ENCODE measurements around the gene GALM.

Gene GALM

DNA sequence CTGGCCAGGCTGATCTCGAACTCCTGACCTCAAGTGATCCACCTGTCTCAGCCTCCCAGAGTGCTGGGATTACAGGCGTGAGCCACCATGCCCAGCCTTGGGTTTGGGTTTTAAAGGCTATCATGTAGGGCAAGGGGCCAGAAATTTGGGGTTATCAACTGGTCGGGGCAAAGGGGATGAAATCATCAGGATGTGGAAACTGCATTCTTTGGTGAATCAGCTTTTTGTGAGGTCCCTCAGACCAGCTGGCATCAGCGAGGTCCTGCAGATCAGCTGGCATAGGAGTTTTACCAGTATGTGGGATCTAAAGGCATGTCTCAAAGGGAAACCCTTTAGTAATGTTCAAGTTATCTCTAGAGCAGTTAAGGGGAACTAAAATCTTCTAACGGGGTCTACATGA, 105.7 kb downstream of the GALM start:
- DNase-seq (ENCODE audit: low read depth) = no peak

DNA sequence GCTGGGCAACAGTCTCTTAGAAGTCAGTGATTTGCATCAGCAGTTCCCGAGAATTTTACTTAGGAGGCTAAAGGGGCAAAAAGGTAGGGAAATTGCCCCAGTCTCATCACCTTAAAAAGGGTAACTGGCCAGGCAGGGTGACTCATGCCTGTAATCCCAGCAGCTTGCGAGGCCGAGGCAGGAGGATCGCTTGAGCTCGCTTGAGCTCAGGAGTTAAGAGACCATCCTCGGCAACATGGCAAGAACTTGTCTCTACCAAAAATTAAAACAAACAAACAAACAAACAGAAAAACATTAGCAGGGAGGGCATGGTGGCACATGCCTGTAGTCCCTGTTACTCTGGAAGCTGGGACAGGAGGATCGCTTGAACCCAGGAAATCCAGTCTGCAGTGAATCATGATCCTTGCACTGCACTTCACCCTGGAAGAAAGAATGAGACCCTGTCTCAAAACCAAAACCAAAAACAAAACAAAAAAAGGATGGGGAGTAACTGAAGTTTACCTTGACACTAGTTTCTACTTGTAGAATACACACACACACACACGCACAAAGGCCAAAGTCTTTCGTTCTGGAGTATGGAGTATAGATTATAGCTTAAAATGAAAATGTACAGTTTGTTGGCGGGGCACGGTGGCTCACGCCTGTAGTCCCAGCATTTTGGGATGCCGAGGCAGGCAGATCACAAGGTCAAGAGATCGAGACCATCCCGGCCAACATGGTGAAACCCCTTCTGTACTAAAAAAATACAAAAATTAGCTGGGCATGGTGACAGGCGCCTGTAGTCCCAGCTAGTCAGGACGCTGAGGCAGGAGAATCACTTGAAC, 109.4 kb downstream of the GALM start:
- DNase-seq (ENCODE audit: low read depth) = no peak

DNA sequence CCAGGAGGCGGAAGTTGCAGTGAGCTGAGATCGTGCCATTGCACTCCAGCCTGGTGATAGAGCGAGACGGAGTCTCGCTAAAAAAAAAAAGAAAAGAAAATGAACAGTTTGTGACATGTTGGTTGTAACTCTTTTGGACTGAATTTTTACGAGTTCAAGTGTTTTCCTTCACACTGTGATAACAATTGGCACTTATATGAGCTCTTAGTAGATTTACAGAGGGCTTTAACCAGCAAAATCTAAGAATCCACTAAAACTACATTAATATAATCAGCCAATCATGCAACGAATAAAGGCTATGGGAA, 110.0 kb downstream of the GALM start:
- DNase-seq (ENCODE audit: low read depth) = no peak

DNA sequence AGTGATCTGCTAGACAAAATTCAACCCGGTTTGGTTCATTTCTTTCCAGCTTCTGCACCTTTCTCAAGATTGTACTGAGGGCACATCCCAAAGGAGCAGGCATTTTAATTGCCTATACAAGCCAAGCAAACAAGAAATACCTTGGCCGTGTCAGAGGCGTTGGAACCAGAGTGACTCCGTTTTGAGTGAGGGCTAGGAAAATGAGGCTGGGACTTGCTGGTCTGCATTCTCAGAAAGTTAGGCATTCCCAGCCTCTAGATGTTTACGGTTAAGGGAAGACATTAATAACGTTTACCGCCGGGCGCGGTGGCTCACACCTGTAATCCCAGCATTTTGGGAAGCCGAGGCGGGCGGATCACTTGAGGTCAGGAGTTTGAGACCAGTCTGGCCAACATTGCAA, 110.6 kb downstream of the GALM start:
- no peak for DNase-seq (ENCODE audit: low read depth)

DNA sequence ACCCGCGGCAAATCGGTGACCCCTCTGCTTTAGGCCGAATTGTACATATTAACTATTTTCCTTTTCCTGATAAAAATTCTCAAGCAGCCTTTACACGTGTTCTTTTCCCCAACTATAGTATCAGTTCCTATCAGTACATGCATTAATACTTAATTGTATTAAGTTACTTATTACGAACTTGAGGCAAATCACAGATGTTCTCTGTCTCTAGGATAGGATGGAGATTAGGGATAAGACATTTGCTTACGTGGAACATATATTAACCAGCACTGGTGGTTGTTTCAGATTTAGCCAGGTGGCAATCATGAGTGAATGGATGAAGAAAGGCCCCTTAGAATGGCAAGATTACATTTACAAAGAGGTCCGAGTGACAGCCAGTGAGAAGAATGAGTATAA, 112.8 kb downstream of the GALM start:
- no peak for DNase-seq (ENCODE audit: low read depth)

DNA sequence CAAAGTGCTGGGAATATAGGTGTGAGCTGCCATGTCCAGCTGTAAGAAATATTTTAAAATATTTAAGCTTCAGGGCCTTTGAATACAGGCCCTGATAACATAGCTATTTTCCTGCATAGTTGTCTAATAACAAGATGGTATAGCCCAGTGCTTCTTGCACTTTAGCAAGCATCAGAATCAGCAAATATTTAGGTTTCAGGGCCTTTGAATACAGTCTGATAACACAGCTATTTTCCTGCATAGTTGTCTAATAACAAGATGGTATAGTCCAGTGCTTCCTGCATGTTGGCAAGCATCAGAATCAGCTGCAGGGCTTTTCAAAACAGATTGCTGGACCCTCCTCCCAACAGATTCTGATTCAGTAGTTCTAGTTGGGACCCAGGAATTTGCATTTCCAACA, 117.7 kb downstream of the GALM start:
- no peak for DNase-seq (ENCODE audit: low read depth)
